Skeletal muscle tissue (tissue), 5 donors: ENCODE measurements around the gene PCSK7. TPM values are rescaled to one million over a fixed set of nuclear protein-coding genes. Genes with fewer than 3 reads are reported as not detected.
A peak's percentile ranks its signal among the peaks of the same experiment; 100 is the strongest.

Experiments used
- H3K27ac ChIP-seq: one replicate; pipeline ENCODE4 v1.7.0; 2013; ENCODE audit warnings: mild to moderate bottlenecking, low read depth, low read length, inconsistent platforms
- H3K27me3 ChIP-seq, 3 donors: one replicate each; pipeline ENCODE4 v1.7.0; 2013; ENCODE audit warnings: low read length in 3 of 3; ENCODE audit not compliant: control insufficient read depth in 3 of 3, insufficient read depth in 3 of 3
- H3K36me3 ChIP-seq, 3 donors: one replicate each; pipeline ENCODE4 v1.7.0; 2013; ENCODE audit warnings: low read length in 3 of 3; ENCODE audit not compliant: control insufficient read depth in 3 of 3, insufficient read depth in 3 of 3
- H3K4me1 ChIP-seq, 3 donors: one replicate each; pipeline ENCODE4 v1.7.0; 2013; ENCODE audit warnings: low read length in 3 of 3, mild to moderate bottlenecking in 3 of 3; ENCODE audit not compliant: control insufficient read depth in 3 of 3, insufficient read depth in 3 of 3
- H3K4me3 ChIP-seq, 3 donors: one replicate each; pipeline ENCODE4 v1.7.0; 2013; ENCODE audit warnings: low read length in 3 of 3
- H3K9ac ChIP-seq, 3 donors: one replicate each; pipeline ENCODE4 v1.7.0; 2013; ENCODE audit warnings: low read length in 3 of 3, mild to moderate bottlenecking in 3 of 3, moderate library complexity in 2 of 3, low read depth in 1 of 3
- H3K9me3 ChIP-seq, 3 donors: one replicate each; pipeline ENCODE4 v1.7.0; 2013; ENCODE audit warnings: low read length in 3 of 3; ENCODE audit not compliant: control insufficient read depth in 3 of 3
- small RNA-seq: library from RNA; depleted of rRNA; stranded (forward); fragments of <200 nt; gene quantifications from one replicate; pipeline ENCODE3, GENCODE V24; 2014
- total RNA-seq: library from RNA; depleted of rRNA; stranded (reverse); fragments of >200 nt; gene quantifications from one replicate; pipeline ENCODE4 v1.2.3, GENCODE V29; 2014
- donor health status: Osteomylitis.

PCSK7 gene
- total RNA-seq, 1 donor from 2014 or later, result 16.2 TPM

DNA sequence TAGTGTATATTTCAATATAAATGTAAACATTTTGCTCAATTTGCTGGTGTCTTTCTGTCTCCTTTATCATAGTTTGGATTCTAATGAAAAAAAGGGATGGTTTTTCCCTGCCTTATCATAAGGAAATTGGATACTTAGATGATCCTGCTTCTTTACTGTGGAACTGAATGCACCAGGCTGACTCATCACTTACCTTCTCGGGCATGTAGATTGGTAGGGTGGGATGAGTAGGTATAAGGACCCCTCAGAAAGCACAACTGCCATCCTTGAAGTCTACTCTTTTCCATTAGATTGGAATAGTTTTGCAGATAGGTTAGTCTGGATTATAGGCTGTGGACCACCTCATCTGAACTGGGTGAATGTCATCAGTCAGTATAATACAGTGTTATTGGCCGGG is 60.9 kb downstream of the PCSK7 start:
- Histone ChIP-seq H3K9ac (no peak overlapping the region), H3K27ac (no peak overlapping the region), H3K4me1 (peaks cover 22 to 35% (median 26%) of the 10 kb centered on the region in 3 donors), H3K27me3 (no peaks in the 10 kb centered on the region), H3K9me3 (no peaks in the 10 kb centered on the region), H3K4me3 (no peak overlapping the region), H3K36me3 (peaks cover 5 to 19% (median 8%) of the 10 kb centered on the region in 3 donors)

DNA sequence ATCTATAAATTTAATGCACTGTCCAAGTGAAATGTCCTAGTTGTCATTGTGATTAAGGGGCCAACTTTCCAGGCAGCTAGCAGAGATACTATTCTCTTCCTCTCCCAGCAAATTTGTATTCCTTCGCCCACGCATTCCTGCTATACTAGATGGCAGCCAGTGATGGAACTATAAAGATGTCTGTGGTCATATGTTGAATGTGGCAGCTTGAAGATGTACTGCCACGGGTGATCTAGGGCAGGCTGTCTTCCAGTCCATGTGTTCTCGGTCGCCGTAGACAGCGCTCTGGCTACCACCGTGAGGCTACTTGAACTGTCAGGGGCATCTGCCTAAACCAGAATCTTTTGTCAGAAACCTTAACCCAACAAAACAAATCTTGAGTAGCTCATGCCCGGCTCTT is 61.7 kb downstream of the PCSK7 start:
- no peaks in the 10 kb centered on the region for H3K27me3 ChIP-seq
- no peak overlapping the region for H3K9ac ChIP-seq
- H3K9me3 ChIP-seq, result no peaks in the 10 kb centered on the region
- H3K36me3 ChIP-seq, result peaks cover 12 to 26% (median 13%) of the 10 kb centered on the region in 3 donors
- no peak overlapping the region for H3K27ac ChIP-seq
- peaks cover 22 to 35% (median 26%) of the 10 kb centered on the region in 3 donors for H3K4me1 ChIP-seq
- no peak overlapping the region for H3K4me3 ChIP-seq

DNA sequence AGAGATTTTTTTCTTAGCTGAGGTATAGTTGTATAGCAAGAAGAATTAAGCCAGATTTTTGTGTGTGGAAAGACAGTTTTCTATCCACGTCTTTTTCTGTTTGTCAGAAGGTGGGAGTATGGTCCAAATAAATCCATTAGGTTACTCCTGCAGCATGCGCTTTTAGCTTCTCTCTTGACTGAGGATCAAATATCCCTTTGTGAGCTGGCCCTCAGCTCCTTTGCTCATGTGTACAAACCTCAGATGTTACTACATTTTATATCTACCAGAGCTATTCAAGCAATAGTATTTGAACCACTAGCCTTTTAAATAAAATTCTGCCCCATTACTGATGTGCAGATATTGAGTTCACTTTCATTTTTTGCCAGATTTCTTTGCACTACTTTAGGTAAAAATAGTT is 62.1 kb downstream of the PCSK7 start:
- Histone ChIP-seq H3K27ac (peak overlapping the region; percentile 46), H3K9ac (peak overlapping the region in 1 of 3 donors; percentile 33), H3K27me3 (no peaks in the 10 kb centered on the region), H3K36me3 (peaks cover 13 to 27% (median 14%) of the 10 kb centered on the region in 3 donors), H3K4me1 (peaks cover 22 to 35% (median 26%) of the 10 kb centered on the region in 3 donors), H3K9me3 (no peaks in the 10 kb centered on the region), H3K4me3 (no peak overlapping the region)

DNA sequence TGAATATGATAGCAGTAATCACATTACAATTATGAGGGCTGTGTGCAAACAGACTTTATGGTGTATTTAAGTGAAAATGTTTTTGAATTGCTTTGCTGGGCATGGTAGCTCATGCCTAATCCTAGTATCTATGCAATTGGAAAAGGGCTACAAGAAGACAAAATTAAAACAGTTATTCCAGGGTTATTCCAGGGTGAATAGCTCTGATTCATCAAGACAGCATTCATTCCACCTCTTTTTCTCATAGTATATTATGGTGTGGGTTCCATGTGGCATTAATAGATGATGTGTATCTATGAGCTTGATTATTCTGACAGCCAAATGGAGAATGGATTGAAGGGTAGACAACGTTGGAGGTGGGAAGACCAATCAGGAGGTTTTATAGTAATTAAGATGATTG is 65.4 kb downstream of the PCSK7 start:
- no peaks in the 10 kb centered on the region for H3K27me3 ChIP-seq
- H3K9me3 ChIP-seq, result no peaks in the 10 kb centered on the region
- H3K4me3 ChIP-seq, result no peak overlapping the region
- peaks cover 24 to 52% (median 28%) of the 10 kb centered on the region in 3 donors for H3K36me3 ChIP-seq
- H3K9ac ChIP-seq, result no peak overlapping the region
- H3K27ac ChIP-seq, result no peak overlapping the region
- H3K4me1 ChIP-seq, result peaks cover 7 to 16% (median 10%) of the 10 kb centered on the region in 3 donors

DNA sequence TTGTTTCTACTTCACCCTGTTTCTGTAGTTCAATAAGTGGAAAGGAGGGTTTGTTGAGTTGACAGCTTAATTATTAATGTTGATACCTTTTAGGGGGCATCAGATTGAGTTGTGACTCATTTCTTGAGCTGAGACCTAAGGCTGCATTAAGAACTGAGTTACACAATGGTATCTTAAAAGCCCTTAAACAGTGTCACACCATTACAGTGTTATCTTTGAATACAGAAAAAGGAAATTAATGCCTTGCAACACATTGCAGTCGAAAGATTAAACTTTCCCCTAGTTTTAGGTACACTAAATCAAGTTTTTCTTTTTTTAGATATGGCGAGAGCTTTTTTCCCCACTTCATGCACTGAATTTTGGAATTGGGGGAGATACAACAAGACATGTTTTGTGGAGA is 71.0 kb downstream of the PCSK7 start:
- H3K9me3 ChIP-seq, result no peaks in the 10 kb centered on the region
- H3K4me1 ChIP-seq, result peaks cover 0 to 2% (median 0%) of the 10 kb centered on the region in 3 donors
- H3K36me3 ChIP-seq, result peaks cover 22 to 39% (median 25%) of the 10 kb centered on the region in 3 donors
- H3K9ac ChIP-seq, result no peak overlapping the region
- no peak overlapping the region for H3K27ac ChIP-seq
- H3K4me3 ChIP-seq, result no peak overlapping the region
- no peaks in the 10 kb centered on the region for H3K27me3 ChIP-seq

DNA sequence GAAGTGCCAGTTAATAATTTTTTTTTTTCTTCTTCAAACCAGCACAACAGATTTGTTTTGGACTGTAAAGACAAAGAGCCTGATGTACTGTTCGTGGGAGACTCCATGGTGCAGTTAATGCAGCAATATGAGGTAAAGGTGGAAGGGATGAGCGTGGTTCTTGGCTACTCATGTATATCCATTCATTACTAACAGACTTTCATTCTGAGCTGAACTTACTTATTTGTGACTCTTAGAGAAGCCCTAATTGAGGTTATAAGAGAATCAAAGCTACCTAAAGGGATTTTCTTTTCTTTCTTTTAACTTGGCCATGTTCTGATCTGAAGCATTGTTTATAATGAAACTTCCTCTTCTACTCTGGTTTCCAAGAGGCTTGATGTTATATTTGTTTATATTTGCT is 72.0 kb downstream of the PCSK7 start:
- Histone ChIP-seq H3K27me3 (no peaks in the 10 kb centered on the region), H3K27ac (no peak overlapping the region), H3K9me3 (no peaks in the 10 kb centered on the region), H3K4me1 (peaks cover 0 to 2% (median 0%) of the 10 kb centered on the region in 3 donors), H3K36me3 (peaks cover 18 to 32% (median 20%) of the 10 kb centered on the region in 3 donors), H3K9ac (no peak overlapping the region), H3K4me3 (no peak overlapping the region)

DNA sequence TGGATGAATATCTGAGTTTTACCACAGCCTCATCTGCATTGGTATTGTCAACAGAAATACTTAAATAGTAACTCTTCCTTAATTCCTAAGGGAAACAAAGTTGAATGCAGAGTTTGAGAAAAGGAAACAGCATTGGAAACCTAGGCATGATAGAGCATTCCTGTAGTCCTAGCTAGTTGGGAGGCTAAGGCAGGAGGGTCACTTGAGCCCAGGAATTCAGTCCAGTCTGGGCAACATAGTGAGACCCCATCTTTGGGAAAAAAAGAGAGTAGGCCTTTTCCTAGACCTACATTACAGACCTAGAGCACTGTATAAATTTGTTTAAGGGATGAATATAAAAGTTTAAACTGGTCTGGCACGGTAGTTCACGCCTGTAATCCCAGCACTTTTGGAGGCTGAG is 74.4 kb downstream of the PCSK7 start:
- Histone ChIP-seq H3K9ac (no peak overlapping the region), H3K36me3 (peaks cover 11 to 23% (median 12%) of the 10 kb centered on the region in 3 donors), H3K27me3 (no peaks in the 10 kb centered on the region), H3K9me3 (no peaks in the 10 kb centered on the region), H3K4me3 (no peak overlapping the region), H3K27ac (no peak overlapping the region), H3K4me1 (peaks cover 0 to 2% (median 0%) of the 10 kb centered on the region in 3 donors)

DNA sequence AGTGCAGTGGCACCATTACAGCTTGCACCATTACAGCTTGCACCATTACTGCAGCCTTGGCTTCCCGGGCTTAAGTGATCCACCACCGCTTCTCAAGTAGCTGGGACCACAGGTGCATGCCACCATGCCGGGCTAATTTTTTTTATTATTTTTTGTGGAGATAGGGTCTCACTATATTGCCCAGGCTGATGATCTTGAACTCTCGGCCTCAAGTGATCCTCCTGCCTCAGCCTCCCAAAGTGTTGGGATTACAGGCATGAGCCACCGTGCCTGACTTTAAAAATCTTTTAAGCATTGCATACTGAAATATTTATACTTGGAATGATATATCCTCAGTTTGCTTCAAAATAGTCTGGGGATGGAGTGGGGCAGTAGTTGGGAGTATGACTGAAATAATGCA is 77.4 kb downstream of the PCSK7 start:
- Histone ChIP-seq H3K4me3 (no peak overlapping the region), H3K9me3 (no peaks in the 10 kb centered on the region), H3K4me1 (peaks cover 0 to 3% (median 2%) of the 10 kb centered on the region in 3 donors), H3K27ac (no peak overlapping the region), H3K36me3 (peaks cover 0 to 10% (median 7%) of the 10 kb centered on the region in 3 donors), H3K9ac (no peak overlapping the region), H3K27me3 (no peaks in the 10 kb centered on the region)

Small RNAs within 50 kb of the gene (small RNA-seq; reads per million reads assigned to genes)
- gene RF00564, result not detected

Other genes with a start within 250 kb of the PCSK7 start
- gene SIK3, start 133.6 kb downstream of the PCSK7 start, total RNA-seq, result 21.4 TPM
- gene PAFAH1B2, start 87.8 kb downstream of the PCSK7 start, total RNA-seq, result 75.2 TPM
- 16.2 TPM for gene SIDT2, start 53.3 kb downstream of the PCSK7 start, total RNA-seq
- gene TAGLN, start 32.7 kb downstream of the PCSK7 start, total RNA-seq, result 103 TPM
- 8.9 TPM for gene RNF214, start 598 bp upstream of the PCSK7 start, total RNA-seq
- gene BACE1-AS, start 59.3 kb upstream of the PCSK7 start, total RNA-seq, result 3.7 TPM
- 9.4 TPM for gene BACE1, start 84.2 kb upstream of the PCSK7 start, total RNA-seq
- gene CEP164, start 95.8 kb upstream of the PCSK7 start, total RNA-seq, result 21.4 TPM